GM23338 (cell line): Measurements from ENCODE around the gene TPO.

ENCODE experiments used
- POLR2AphosphoS5 ChIP-seq: IDR thresholded peaks from 2 replicates; pipeline ENCODE4 v1.6.1; 2016; ENCODE audit warnings: antibody characterized with exemption, low read depth
- TF ChIP-seq, protein P1 (sequence below), 2 experiments: fragments of 200-600 bp in 1 of 2; sonication (generic) in 1 of 2; conservative IDR thresholded peaks; 2 replicates each; pipeline versions ENCODE4 v1.5.1 to v1.6.1; 2016 to 2017; ENCODE audit warnings: antibody characterized with exemption in 2 of 2, low read depth in 2 of 2, mild to moderate bottlenecking in 2 of 2, moderate library complexity in 1 of 2

DNA sequence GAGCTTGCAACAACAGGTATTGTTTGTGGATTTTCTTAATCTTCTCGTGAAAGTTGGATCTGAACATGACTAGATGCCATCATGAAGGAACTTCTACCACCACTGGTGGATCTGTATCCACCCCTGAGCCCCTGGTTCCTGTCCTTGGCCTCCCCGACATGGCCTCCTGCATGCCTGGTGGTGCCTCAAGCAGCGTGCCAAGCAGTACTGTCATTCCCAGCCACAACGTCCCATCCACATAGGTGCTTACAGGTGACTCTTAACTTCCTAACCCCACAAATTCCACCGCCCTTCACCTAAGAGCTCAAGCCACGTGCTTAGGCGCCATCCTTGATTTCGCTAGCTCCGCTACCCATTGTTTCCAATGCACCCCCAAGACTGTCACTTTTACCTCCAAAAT lies 23.1 kb downstream of the TPO start:
- no peak for TF ChIP-seq POLR2AphosphoS5
- TF ChIP-seq, protein P1, sequence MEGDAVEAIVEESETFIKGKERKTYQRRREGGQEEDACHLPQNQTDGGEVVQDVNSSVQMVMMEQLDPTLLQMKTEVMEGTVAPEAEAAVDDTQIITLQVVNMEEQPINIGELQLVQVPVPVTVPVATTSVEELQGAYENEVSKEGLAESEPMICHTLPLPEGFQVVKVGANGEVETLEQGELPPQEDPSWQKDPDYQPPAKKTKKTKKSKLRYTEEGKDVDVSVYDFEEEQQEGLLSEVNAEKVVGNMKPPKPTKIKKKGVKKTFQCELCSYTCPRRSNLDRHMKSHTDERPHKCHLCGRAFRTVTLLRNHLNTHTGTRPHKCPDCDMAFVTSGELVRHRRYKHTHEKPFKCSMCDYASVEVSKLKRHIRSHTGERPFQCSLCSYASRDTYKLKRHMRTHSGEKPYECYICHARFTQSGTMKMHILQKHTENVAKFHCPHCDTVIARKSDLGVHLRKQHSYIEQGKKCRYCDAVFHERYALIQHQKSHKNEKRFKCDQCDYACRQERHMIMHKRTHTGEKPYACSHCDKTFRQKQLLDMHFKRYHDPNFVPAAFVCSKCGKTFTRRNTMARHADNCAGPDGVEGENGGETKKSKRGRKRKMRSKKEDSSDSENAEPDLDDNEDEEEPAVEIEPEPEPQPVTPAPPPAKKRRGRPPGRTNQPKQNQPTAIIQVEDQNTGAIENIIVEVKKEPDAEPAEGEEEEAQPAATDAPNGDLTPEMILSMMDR (conservative IDR thresholded peaks at IDR 0.05; ENCODE audit: low read depth in 2 of 2), result no peak
